Activated T-cell treated with anti-CD3 and anti-CD28 coated beads for 4 hours (primary cell): ENCODE data around the gene DBN1.
A peak's percentile ranks its signal among the peaks of the same experiment; 100 is the strongest.

ENCODE experiments used
- DNase-seq: peaks from one replicate; pipeline ENCODE4 v3.0.0-alpha.2; 2020

DBN1 gene

DNA sequence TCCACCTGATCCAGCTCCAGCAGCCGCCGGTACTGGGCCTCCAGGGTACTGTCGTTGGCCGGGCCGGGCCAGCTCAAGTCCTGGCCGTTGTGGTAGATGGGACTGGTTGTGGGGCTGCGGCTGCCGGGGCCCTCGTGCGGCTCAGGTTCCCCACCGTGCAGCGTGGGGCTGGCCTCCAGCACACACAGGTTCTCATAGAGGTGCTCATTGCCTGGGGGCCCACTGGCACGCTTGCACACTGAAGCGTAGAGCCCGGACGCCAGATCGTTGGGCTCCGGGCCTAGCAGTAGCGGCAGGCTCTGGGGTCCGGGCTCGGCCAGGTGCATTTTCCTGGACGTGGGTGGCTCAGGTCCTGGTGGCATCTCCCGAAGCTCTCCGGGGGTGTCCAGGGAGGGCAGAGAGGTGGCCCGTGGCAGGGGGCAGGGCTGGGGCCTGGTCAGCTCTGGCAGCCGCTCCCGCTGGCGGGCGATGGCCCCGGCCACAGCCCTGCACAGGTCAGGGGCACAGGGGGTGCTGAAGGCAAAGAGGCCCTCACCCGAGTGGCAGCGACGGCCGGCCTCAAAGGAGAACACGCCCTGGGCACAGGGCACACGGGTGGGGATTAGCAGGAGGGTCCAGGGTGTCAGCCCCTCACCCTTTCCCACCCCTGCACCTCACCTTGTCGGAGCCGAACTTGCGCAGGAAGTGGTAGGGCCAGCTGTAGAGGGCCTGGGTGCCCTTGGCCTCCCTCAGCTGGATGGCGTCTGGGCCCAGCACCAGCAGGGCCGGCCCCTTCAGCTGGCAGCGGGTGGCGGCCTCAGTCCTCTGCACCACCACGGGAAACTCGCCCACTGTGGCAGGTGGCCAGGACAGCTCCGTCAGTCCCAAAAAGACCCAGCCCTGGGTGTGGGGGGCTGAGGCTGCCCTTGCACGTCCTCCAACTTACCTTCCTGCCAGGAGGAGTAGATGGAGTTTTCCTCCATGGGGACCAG, 30.9 kb upstream of the DBN1 start:
- DNase-seq: no peak

DNA sequence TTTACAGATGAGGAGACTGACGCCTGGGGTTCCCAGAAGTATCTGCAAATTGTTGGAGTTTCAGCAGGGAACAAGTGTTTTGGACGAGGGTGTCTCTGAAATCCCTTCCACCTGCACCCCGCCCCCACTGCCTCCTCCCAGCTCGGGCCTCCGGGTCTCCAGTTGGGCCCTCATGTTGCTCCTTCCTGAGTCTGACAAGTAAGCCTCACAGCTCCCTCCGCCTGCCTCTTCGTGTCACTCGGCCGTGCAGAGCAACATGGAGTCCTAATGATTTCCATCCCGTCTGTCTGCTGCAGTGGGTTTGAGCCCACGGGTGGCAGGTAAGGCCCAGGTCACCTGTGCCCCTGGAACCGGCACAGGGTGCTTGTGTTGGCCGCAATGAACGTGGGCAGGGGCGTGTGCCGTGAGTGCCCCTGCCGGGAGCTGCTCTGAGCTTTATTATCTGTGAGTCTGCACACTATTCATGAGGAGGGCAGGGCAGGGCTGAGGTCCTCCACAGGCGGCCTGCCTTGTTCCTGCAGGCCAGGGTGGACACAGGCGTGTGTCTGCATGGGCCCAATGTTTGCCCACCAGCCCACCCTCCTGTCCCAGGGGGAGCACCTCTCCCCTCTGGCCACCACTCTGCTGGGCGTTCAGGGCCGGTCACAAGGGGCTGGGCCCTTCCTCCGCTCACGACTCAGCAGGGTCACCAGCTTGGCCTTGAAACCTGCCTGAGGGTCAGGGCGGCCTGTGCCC, 30.1 kb upstream of the DBN1 start:
- DNase-seq: no peak

DNA sequence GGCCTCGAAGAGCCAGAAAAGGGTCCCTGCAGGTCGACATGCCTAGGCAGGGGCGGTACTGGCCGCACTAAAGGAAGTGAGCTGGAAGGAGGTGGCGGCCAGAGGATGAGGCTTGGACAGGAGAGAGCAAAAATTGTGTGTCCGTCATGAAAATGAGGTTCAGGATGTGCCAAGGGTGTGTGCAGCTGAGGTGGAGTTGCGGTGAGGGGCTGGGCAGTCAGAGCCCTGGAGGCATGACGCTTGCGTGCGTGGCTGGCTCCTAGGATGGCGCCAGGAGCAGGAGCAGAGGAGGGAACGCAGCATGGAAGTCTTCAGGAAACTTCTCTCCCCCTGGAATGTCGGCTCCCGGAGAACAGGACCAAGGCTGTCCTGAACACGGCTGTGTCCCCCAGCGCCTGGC, 29.5 kb upstream of the DBN1 start:
- no peak for DNase-seq

DNA sequence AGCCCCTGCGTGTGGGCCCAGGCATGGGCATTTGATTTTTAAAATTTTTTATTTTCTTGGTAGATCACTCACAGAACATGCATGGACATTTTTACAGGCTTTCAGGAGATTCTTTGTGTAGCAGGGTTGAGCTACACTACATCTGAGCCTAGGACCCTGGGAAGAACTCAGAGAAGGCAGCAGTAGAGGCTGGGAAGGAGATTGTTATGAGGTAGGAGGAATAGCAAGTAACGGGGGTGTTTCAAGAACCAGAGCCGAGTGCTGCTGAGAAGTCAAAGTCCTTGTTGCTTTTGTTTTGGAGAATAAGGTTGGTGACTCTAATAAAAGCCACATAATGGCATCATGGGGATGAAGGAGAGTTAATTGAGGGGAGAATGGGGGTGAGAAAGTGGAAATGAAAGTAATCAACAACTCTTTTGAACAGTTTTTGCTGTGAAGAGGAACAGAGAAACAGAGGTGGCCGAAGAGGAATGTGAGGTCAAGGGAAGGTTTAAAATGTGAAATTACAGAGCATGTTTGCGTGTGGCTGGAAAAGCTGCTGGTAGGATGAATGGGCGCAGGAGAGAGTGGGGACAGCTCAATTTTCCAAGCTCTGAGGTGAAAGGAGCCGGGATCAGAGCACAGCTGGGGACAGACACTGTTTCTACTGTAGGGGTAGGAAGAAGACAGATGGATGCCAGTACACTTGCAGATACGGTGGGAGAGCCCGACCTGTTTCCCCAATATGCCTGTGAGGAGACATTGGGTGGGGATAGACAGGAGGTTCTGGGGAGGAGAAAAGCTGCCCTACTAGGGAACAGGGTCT, 28.6 kb upstream of the DBN1 start:
- no peak for DNase-seq

DNA sequence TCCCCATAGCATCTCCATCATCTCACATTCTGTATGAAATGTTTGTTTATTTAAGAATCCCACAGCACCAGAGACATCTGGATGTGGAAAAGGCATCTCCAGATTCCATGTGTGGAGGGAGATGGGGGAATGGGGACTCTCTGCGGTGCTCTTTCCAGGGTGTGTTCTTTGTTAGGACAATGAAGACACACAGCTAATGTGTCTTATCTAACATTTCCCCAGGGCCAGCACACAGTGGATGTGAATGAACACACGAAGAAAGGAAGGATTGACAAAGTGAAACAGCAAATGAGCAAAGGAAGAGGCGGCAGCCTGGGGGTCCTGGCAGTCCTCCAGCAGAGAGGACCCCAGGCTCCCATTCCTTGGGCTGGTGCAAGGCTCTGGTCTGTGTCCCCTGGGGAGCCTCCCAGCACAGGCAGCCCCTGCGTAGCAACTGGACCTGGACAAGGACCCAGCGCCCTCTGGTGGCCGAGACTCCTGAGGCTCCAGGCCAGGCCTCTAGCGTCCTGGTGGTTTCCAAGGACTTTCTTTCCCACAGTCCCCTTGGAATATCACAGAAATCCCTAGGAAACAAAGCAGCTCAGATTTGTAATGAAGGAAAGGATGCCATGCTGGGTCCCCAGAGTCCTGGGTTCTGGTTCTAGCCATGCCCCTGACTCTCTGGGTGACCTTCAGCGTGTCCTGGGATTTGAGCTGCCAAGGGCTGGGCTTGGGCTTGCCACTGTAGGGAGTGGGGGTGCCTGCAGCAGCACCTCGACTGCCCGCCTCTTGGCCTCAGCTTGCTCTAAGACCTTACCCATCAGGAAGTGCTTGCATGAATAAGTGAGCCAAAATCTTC, 27.5 kb upstream of the DBN1 start:
- peak; percentile 81 for DNase-seq

DNA sequence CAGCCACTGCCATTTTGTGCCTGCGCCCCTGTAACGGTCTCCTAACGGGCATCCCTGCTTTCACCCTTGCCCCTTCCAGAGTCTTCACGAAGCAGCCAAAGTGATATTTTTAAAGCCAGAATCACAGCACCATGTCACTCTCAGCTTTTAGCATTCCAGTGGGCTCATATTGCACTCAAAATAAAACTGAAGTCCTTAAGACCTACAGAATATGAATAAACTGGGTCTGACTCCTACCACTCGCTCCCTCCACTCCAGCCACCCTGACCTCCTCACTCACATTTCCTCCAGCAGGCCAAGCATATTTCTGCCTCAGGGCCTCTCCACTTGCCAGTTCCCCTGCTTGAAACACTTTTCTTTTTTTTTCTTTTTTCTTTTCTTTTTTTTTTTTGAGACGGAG, 26.4 kb upstream of the DBN1 start:
- no peak for DNase-seq

DNA sequence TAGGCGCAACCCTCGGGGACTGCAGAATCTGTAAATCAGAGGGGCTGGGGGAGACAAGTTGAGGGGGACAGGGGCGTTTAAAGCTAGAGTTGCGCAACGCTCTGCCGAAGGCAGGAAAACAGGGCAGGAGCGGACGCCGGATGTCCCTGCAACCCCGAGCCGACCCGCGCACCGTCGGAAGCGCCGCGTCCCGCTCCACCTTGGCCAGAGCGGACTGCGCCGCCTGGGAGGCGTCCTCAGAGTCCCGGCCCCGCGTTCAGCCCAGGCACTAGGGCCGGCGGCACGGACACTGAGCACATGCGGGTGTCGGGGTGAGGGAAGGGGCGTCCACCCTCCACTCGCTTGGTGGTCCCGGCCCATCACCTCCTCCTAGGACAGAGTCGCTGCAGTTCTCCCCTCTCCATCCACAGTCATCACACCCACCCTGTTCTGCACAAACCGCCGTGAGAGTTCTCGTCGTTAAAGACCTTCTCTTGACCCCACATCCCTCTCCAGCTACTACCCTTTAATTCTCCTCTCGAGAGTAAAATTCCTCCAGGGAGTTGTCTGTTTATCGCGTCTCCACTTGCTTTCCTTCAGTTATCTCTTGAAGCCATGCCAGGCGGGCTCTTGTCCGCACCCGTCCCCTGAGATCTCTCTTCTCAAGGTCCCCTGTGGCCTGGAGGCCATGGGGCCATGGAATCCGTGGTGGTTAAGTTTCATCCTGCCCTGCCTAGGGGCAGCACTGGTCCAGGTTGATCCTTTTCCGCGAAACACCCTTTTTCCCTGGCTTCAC, 24.8 kb upstream of the DBN1 start:
- no peak for DNase-seq

DNA sequence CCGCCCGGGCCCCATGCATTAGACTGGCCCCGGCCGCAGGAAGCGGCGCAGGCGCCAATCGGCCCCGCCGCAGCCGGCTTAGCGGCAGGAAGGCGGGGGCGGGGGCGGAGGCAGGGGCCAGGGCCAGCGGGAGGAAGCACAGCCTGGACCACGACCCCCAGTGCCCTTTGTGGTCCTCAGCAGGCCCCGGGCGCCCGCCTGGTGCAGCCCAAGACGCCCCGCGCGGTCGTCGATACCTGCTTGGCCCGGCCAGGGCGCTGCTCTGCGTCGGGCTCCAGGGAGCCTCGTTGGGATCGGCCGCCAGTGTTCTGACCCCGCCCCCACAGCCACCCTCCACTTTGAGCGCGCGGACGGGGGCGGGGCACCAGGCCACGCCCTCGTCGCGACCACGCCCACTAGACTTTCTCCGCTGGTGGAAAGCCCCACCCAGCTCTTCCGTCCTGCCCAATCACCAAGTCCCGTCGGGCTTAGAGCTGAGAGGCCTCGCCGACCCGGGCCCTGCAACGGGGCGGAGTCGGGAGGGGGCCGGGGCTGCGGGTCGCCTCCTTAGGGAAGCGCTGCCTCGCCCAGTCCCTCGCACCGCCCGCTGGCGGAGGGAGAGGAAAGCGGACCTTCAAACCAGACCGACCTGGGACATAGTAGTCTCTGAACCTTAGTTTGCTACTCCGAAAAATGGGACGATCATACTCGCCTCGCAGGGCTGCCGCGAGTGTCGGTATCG, 24.0 kb upstream of the DBN1 start, which contains the start of gene PDLIM7:
Gene PDLIM7 (minus strand): TSS at position 313 of the 721 bp plus-strand sequence. CDS start 1,092 bp downstream, outside the sequence.
- peak; percentile 94 for DNase-seq

DNA sequence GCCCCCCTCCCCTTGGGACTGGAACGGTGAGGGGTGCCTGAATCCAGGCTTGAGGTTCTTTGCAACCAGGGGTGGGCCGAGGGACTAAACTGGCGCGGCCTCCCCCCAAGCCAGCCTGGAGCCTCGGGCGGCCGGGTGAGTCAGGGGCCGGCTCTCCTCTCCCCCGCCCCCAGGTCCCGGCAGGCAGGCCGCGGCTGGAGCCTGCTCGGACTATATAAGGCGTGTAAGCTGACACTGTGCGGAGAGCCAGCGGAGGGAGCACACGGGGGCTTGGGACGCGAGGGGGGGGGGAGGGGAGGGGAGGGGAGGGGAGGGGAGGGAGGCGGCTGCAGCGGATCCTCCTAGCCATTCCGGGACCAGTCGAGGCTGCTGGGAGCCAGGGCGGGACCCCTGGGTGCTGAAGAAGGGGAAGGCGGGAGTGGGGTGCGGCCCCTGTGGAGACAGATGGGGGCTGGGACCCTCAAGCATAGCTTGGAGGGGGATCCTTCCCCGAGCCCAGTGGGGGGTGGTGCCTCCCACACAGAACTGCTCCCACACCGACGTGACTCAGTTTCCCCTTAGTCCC, 23.4 kb upstream of the DBN1 start:
- no peak for DNase-seq

DNA sequence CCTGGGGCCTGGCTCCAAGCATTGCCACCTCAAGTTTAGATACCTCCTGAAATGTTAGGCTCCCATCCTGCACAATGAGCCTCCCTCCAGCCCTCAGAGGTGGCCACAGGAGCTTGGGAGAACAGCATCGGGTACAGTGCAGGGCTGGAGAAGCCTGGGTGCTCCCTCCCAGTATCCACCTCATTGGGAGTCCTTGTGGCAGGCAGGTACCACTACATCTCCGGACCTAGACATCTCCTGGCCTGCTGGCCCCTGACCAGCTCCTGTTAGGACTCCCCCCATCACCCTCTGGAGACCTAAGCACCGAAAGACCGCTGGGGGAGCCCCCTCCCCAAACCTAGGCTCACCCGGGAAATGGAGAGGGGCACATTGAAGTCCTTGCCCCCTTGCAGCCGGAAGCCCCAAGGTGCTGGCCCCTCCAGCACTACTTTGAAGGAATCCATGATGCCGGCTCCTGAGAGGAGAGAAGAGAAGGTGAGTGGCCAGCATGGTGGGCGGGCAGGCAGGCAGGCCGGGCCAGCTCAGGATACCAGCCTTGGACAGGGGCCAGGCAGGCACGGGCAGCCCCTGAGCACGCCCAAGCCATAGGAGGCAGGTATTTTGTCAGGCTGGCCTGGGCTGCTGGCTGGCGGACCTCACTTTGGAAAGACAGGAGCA, 22.8 kb upstream of the DBN1 start:
- DNase-seq: no peak

DNA sequence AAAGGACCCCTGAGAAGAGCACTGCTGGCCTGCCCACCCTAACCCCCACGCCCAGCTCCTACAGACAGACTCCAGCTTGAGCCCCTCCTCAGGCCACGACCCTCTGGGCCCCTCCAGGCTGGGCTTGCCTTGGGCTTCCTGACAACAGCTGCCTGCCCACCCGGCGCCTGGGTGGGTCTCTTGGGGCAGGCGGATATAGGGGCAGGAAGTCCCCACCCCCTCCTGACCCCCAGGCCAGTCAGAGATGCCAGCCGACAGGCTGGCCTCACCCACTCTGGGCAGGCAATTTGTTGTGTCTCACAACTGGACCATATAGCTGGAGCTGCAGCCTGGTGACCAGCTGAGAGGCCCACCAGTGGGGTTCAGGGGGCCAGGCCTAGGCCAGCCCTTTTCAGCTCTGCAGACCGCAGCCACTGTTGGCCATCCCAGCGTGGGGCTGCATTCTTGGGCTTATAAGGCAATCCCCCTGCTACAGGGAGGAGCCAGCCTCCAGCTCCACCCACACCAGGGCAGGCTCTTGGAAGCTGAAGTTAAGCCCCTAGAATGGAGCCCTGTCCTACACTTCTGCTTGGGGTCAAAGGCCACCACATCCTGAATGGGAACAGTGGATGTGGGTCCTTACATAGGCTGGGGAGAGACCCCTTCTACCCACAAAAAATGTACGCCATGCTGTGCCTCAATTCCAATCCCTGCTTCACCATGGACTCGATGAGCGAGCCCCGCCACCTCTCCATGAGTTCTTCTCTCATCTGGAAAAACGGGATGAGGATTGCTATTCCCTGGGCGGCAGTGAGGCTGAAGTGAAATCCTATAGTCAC, 22.0 kb upstream of the DBN1 start:
- DNase-seq: no peak

DNA sequence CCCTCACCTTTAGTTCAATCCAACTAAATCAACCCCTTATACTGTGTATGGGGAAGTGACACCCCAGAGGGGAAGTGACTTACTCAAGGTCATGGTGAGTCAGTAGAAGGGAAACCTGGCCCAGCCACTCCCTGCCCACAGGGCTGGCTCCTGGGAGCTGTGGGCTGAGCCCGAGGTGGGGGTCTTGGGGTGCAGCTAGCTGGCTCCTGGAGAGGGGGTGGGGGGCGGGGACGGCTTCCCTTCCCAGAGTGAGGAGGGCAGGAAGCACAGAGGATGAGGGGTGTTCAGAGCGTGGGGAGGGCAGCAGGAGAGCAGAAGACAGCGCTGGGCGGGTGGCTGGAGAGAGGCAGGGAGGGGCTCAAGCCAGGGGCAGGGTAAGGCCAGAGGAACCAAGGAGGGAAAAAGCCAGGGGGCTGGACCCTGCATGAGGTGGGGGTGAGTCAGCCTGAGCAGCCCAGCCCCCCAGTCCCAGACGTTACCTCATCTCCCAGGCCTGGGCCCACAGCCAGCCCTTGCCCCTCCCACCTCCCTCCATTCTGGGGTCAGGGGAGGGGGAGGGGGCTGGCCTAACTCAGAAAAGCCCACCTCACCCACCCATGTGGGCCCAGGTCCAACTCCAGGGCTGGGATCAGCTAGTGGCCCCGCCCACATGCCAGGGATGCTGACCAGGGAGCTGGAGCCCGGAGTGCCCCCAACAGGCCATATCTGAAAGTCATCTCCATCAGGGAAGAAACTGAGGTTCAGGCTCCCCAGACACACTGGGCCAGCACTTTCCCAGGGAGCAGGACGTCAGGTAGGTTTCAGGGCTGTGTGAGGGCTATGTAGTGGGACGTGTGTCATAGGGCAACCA, 21.1 kb upstream of the DBN1 start:
- DNase-seq: no peak

DNA sequence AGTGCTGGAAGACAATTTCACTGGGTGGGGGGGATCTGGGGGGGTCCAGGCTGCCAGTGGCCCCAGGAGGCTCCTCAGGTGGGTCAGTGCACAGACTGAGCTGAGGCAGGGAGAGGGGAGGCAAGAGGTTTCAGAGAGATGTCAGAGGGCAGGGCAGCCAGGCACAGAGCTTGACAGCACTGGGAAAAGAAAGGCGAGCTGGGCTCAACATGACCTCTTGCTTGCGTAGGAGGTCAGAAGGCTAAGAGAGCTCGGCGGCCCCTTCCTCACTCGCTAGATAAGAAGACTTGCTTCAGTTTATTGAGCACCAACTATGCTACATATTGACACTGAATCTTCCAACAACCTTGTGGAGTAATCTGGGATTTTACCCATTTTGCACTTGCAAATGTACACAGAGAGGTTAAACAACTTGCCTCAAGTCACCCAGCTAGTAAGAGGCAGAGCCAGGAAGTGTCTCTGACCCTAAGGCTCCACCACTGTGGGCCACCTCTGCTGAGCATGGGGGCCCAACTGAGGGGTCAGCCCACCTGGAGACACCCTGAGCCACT, 20.4 kb upstream of the DBN1 start:
- no peak for DNase-seq

DNA sequence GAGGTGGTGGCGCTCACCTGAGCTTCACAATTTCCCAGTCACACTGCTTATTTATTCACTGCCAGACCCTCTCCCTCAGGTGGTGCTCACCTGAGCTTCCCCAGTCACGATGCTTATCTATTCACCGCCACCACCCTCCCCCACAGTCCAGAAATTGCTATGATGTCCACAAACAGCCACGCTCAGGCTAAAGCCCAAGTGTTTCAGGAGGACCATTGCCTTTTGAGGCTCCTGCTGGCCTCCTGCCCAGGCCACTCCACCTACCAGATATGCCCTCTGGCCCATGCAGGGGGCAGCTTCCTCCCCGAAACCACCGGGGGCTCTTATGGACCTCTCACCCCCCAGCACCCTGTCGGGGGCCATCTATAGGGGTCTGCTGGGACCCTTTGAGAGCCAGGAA, 19.4 kb upstream of the DBN1 start:
- no peak for DNase-seq

DNA sequence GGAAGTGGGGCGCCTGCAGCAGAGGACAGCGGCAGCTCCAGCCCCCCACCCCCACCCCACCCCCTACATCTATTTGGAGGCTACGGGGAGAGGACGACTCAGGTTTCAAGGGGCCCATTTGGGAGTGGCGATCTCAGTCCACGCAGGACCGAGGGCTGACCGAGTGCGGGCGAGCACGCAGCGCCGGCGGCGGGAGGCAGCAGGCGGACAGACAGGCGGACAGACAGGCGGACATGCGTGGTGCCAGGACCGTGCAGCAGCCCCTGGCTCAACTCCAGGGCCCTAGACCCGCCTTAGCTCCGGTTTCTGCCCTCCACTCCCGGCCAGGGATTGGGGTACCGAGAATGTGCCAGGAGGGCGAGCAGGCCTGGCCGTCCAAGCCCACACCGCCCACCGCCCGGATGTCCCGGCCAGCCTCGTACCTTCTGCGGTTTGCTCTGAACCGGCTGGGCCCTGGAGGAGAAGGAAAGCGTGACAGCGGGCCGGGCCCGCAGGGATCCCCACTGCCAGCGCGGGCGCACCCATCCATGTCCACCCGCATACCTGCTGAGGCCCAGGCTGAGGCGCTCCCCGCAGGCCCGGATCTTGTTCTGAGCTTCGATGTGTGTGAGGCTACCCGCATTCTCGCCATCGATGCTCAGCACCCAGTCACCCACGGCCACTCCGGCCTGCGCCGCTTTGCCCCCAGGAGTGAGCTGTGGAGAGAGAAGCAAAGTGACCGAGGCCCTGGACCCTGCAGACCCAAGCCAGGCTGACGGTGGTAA, 18.7 kb upstream of the DBN1 start:
- no peak for DNase-seq

DNA sequence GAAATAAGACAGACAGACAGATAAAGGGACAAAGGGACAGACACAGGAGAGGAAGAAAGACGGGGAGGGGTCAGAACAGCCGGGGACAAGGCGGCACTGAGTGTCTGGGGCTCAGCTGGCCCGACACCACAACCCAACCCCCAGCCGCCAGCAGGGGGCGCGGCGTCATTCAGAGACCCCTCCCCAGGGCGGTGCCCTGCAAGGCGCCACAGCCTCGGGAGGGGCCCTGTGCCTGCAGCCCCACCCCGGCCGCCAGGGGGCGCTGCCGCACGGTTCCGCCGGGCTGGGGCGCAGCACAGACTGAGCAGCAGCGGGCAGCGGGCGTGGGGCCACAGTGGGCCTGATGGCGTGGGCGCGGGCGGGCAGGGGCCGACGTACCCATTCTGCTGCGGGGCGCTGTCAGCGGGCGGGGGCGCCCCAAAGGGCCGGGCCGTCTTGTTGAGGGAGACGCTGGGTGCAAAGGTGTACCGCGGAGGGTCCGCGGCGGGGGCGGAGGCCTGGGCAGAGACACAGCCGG, 18.1 kb upstream of the DBN1 start:
- DNase-seq: no peak

DNA sequence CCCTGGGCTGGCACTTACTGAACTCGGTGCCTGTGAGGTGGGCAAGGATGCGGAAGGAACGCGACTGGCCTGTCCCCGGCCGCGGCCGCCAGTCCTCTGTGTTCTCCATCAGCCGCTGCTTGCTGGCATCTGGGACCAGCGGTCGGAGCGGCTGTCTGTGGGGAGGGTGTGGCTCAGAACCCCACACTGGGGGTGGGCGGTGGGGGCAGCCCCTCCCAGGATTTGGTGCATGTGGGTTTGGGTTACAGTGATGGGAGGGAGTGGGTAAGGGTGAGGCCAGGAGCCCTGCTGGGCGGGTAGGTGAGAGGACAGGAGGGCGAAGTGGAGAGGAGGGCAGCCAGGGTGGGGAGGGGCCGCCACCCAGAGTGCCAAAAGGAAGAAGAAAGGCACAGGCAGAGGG, 17.6 kb upstream of the DBN1 start:
- no peak for DNase-seq
